ENCODE data around the gene IFIT1B. TPM values are rescaled to one million over a fixed set of nuclear protein-coding genes. Genes with fewer than 3 reads are reported as not detected.

IFIT1B gene
- total RNA-seq, 1 experiment from 2014 or later = not detected

GRCh38 chr10:89345367-89346000 is 32.4 kb upstream of the IFIT1B start:
- intact Hi-C loops (cut with micrococcal nuclease; ENCODE audit: unreplicated experiment) = no loop called here
- no peaks in the 10 kb centered on the region for H3K9me3 ChIP-seq (ENCODE audit: low read depth, low read length, poor library complexity, severe bottlenecking)
- DNase-seq (ENCODE audit: low spot score) = no peak
- peak overlapping the region; percentile 88 for H3K27ac ChIP-seq (ENCODE audit: low read depth, low read length, poor library complexity, severe bottlenecking)
- ChIA-PET POLR2A (ENCODE audit: low non-redundant PET) (no interaction called here), CTCF (interaction anchor here (0.6 kb wide), 1 partner anchor 101 kb away, joined by 3 read pairs; no protein-coding TSS in a partner anchor)
- no peak overlapping the region for H3K4me3 ChIP-seq (ENCODE audit: low read depth, low read length, poor library complexity, severe bottlenecking)
- no TSS peak for BruUV-seq (replicated peaks)
- H3K36me3 ChIP-seq (ENCODE audit: insufficient read depth, low read length, poor library complexity, severe bottlenecking) = no peaks in the 10 kb centered on the region
- H3K4me1 ChIP-seq (ENCODE audit: insufficient read depth, low read length, poor library complexity, severe bottlenecking) = peaks cover 56% of the 10 kb centered on the region
- no peaks in the 10 kb centered on the region for H3K27me3 ChIP-seq (replicated peaks; ENCODE audit: insufficient read depth, low read depth, low read length, poor library complexity)
- TF ChIP-seq EZH2 (IDR thresholded peaks at IDR 0.05; ENCODE audit: borderline replicate concordance, low read depth, low read length, poor library complexity, severe bottlenecking) (no peak), CTCF (conservative IDR thresholded peaks at IDR 0.05; ENCODE audit: low read depth, low read length) (no peak)

GRCh38 chr10:89346405-89347254 is 31.2 kb upstream of the IFIT1B start:
- peak; percentile 83 for DNase-seq (ENCODE audit: low spot score)
- ChIA-PET CTCF (interaction anchor here (0.6 kb wide), 1 partner anchor 32 kb away, joined by 5 read pairs; no protein-coding TSS in a partner anchor), POLR2A (ENCODE audit: low non-redundant PET) (no interaction called here)
- Histone ChIP-seq H3K4me3 (ENCODE audit: low read depth, low read length, poor library complexity, severe bottlenecking) (no peak overlapping the region), H3K9me3 (ENCODE audit: low read depth, low read length, poor library complexity, severe bottlenecking) (no peaks in the 10 kb centered on the region), H3K36me3 (ENCODE audit: insufficient read depth, low read length, poor library complexity, severe bottlenecking) (no peaks in the 10 kb centered on the region), H3K27me3 (replicated peaks; ENCODE audit: insufficient read depth, low read depth, low read length, poor library complexity) (no peaks in the 10 kb centered on the region), H3K27ac (ENCODE audit: low read depth, low read length, poor library complexity, severe bottlenecking) (peak overlapping the region; percentile 88), H3K4me1 (ENCODE audit: insufficient read depth, low read length, poor library complexity, severe bottlenecking) (peaks cover 66% of the 10 kb centered on the region)
- intact Hi-C loops (cut with micrococcal nuclease; ENCODE audit: unreplicated experiment) = no loop called here
- no TSS peak for BruUV-seq (replicated peaks)
- no peak for TF ChIP-seq CTCF (conservative IDR thresholded peaks at IDR 0.05; ENCODE audit: low read depth, low read length)
- TF ChIP-seq EZH2 (IDR thresholded peaks at IDR 0.05; ENCODE audit: borderline replicate concordance, low read depth, low read length, poor library complexity, severe bottlenecking) = no peak

- intact Hi-C loops (cut with micrococcal nuclease; ENCODE audit: unreplicated experiment) = no loop called here
- ChIA-PET POLR2A (ENCODE audit: low non-redundant PET) (no interaction called here), CTCF (no interaction called here)
- H3K4me1 ChIP-seq (ENCODE audit: insufficient read depth, low read length, poor library complexity, severe bottlenecking) = peaks cover 71% of the 10 kb centered on the region
- H3K36me3 ChIP-seq (ENCODE audit: insufficient read depth, low read length, poor library complexity, severe bottlenecking) = no peaks in the 10 kb centered on the region
- no peaks in the 10 kb centered on the region for H3K9me3 ChIP-seq (ENCODE audit: low read depth, low read length, poor library complexity, severe bottlenecking)
- TSS peak; percentile 75 for BruUV-seq (replicated peaks)
- peak; percentile 94 for DNase-seq (ENCODE audit: low spot score)
- peak overlapping the region; percentile 88 for H3K27ac ChIP-seq (ENCODE audit: low read depth, low read length, poor library complexity, severe bottlenecking)
- no peak for TF ChIP-seq EZH2 (IDR thresholded peaks at IDR 0.05; ENCODE audit: borderline replicate concordance, low read depth, low read length, poor library complexity, severe bottlenecking)
- no peak for TF ChIP-seq CTCF (conservative IDR thresholded peaks at IDR 0.05; ENCODE audit: low read depth, low read length)
- no peak overlapping the region for H3K4me3 ChIP-seq (ENCODE audit: low read depth, low read length, poor library complexity, severe bottlenecking)
- no peaks in the 10 kb centered on the region for H3K27me3 ChIP-seq (replicated peaks; ENCODE audit: insufficient read depth, low read depth, low read length, poor library complexity)
Observed at GRCh38 chr10:89347701-89348457, 30.0 kb upstream of the IFIT1B start.

Data from A673 (cell line).